ENCODE measurements around the gene PPP2R2D.
"Not testable (repeated sequence)": the region's sequence is repeated elsewhere in the genome, so short reads cannot be mapped to it uniquely, and the experiment has no call there.

Gene PPP2R2D

DNA sequence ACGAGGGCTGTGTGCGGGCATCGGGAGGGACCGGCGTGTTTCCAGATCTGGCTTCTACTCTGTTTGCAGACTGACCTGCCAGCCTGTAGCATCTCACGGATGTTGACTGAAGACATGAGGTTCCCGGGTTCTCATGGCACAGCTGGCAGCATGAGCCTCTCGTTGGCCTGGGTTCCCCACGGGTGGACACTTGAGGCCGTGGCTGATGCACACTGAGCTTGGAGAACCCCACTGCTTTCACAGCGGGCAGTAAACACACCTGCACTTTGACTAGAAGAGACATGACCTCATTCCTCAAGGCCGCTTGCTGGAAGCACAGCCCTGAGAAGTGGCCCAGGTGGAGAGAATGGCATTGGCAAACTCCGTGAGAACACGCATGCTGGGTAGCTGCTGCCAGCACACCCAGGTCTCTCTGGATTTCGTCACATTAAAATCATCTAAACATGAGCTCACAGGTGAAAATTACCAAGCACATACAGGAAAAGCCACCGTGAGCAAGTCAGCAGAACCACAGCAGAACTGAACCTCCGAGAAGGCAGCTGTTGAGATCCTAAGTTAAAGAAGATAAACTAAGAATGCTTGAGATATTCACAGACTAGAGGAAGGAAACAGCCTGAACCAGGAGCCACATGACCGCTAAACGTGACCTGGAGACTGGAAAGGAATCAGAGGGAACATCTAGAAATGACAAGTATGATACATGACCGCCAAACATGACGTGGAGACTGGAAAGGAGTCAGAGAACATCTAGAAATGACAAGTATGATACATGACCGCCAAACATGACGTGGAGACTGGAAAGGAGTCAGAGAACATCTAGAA, 48.4 kb downstream of the PPP2R2D start:
- Histone ChIP-seq H3K27ac (no peak overlapping the region), H3K27me3 (replicated peaks) (no peaks in the 10 kb centered on the region), H3K36me3 (replicated peaks) (peaks cover 26% of the 10 kb centered on the region), H3K4me3 (ENCODE audit: low read depth, low read length) (no peak overlapping the region)
- TF ChIP-seq CTCF (IDR thresholded peaks at IDR 0.05; ENCODE audit: low read depth, low read length, missing control alignments) = no peak
- in situ Hi-C loops (cut with HindIII; ENCODE audit: low pct_ligation_motif_present, low sequenced_read_pairs) = no loop called here
- no peak for DNase-seq

- peaks cover 26% of the 10 kb centered on the region for H3K36me3 ChIP-seq (replicated peaks)
- H3K4me3 ChIP-seq (ENCODE audit: low read depth, low read length); H3K27ac ChIP-seq; in situ Hi-C loops (cut with HindIII; ENCODE audit: low pct_ligation_motif_present, low sequenced_read_pairs); DNase-seq; H3K27me3 ChIP-seq (replicated peaks): not testable (repeated sequence)
Measured at GRCh38 chr10:131949908-131950307, 49.1 kb downstream of the PPP2R2D start.

DNA sequence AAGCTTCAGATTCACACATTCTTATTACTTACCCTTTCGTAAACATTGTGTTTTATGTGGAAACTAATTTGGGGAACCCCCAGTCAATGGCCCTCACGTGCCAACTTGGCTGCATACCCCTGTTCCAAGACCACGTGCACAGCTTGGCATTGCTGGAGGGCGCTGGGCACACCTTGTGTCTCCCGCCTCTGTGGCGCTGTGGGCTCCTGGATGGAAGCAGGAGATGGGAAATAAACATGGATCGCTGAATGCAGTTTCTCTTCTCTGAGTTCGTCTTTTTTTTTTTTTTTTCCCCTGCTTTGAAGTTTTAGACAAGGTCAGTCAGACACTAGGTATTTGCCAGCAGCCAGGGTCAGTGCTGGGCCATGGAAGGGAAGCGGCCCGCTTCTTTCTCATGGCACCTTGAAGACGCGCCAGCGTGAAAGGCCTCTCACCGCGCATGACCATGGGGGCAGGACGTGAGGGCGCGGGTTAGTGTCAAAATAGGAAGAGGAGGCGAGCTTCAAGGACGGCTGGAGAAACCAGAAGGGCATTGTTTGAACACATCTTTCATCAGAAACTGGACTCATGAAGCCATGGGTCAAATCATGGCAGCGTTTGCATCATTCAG, 53.7 kb downstream of the PPP2R2D start:
- H3K4me3 ChIP-seq (ENCODE audit: low read depth, low read length) = no peak overlapping the region
- no peaks in the 10 kb centered on the region for H3K27me3 ChIP-seq (replicated peaks)
- in situ Hi-C loops (cut with HindIII; ENCODE audit: low pct_ligation_motif_present, low sequenced_read_pairs) = no loop called here
- H3K27ac ChIP-seq = no peak overlapping the region
- DNase-seq = no peak
- peaks cover 22% of the 10 kb centered on the region for H3K36me3 ChIP-seq (replicated peaks)
- TF ChIP-seq CTCF (IDR thresholded peaks at IDR 0.05; ENCODE audit: low read depth, low read length, missing control alignments) = no peak

GRCh38 chr10:131955591-131956340, 55.0 kb downstream of the PPP2R2D start:
- in situ Hi-C loops (cut with HindIII; ENCODE audit: low pct_ligation_motif_present, low sequenced_read_pairs) = no loop called here
- Histone ChIP-seq H3K36me3 (replicated peaks) (peaks cover 22% of the 10 kb centered on the region), H3K4me3 (ENCODE audit: low read depth, low read length) (no peak overlapping the region), H3K27me3 (replicated peaks) (no peaks in the 10 kb centered on the region), H3K27ac (no peak overlapping the region)
- DNase-seq = no peak
- TF ChIP-seq CTCF (IDR thresholded peaks at IDR 0.05; ENCODE audit: low read depth, low read length, missing control alignments) = no peak

DNA sequence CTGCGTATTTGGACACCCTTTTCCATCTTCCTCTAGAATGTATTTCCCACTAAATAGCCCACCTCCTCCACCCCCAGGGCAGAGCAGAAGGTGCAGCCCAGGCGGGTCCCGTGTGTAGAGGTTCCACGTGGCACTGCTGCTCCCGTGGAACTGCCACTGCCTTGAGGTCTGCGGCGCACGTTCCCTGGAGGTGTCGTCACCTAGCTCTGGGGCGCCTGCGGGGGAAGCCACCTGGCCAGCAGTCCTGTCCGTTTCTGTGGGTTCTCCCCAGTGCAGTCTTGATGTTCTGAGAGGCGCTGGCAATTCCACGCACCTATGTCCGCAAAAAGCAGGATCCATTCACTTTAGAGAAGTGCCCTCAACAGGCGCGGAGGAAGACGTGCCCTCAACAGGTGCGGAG, 59.0 kb downstream of the PPP2R2D start:
- in situ Hi-C loops (cut with HindIII; ENCODE audit: low pct_ligation_motif_present, low sequenced_read_pairs) = no loop called here
- TF ChIP-seq CTCF (IDR thresholded peaks at IDR 0.05; ENCODE audit: low read depth, low read length, missing control alignments) = no peak
- no peak overlapping the region for H3K27ac ChIP-seq
- peaks cover 17% of the 10 kb centered on the region for H3K36me3 ChIP-seq (replicated peaks)
- H3K4me3 ChIP-seq (ENCODE audit: low read depth, low read length) = no peak overlapping the region
- DNase-seq = no peak
- no peaks in the 10 kb centered on the region for H3K27me3 ChIP-seq (replicated peaks)

DNA sequence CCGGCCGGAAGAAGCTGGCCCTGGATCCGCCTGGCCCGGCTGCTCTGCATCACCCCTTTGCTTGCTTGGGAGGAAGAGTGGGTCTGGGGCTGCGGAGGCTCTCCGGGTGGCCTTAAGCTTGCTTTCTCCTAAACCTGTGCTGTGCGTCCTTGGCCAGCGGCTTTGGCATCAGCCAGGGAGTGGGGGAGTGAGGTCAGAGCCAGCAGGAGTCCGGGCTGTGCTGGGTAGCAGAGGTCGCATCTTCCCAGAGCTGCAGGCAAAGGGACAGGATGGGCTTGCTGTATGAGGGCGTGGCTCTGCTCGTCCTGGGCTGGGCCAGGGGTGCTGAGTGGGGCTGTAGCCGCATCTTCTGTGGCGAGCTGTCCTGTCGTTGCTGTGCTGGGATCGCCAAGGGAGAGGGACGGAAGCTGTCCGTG, 59.8 kb downstream of the PPP2R2D start:
- H3K27me3 ChIP-seq (replicated peaks) = no peaks in the 10 kb centered on the region
- no peak overlapping the region for H3K4me3 ChIP-seq (ENCODE audit: low read depth, low read length)
- DNase-seq = no peak
- no peak for TF ChIP-seq CTCF (IDR thresholded peaks at IDR 0.05; ENCODE audit: low read depth, low read length, missing control alignments)
- in situ Hi-C loops (cut with HindIII; ENCODE audit: low pct_ligation_motif_present, low sequenced_read_pairs) = no loop called here
- no peak overlapping the region for H3K27ac ChIP-seq
- H3K36me3 ChIP-seq (replicated peaks) = peaks cover 17% of the 10 kb centered on the region

All from brain microvascular endothelial cell (primary cell).